Stimulated activated CD4-positive, alpha-beta T cell treated with anti-CD3 and anti-CD28 coated beads, Interleukin-4, amount 100 ng/mL, for 48 hours (primary cell): ENCODE data around the gene COL6A1.

ENCODE experiments used
- DNase-seq, 2 donors: peaks; one replicate each; pipeline ENCODE4 v3.0.0-alpha.2; 2020; ENCODE audit warnings: low read depth in 2 of 2

Gene COL6A1, protein sequence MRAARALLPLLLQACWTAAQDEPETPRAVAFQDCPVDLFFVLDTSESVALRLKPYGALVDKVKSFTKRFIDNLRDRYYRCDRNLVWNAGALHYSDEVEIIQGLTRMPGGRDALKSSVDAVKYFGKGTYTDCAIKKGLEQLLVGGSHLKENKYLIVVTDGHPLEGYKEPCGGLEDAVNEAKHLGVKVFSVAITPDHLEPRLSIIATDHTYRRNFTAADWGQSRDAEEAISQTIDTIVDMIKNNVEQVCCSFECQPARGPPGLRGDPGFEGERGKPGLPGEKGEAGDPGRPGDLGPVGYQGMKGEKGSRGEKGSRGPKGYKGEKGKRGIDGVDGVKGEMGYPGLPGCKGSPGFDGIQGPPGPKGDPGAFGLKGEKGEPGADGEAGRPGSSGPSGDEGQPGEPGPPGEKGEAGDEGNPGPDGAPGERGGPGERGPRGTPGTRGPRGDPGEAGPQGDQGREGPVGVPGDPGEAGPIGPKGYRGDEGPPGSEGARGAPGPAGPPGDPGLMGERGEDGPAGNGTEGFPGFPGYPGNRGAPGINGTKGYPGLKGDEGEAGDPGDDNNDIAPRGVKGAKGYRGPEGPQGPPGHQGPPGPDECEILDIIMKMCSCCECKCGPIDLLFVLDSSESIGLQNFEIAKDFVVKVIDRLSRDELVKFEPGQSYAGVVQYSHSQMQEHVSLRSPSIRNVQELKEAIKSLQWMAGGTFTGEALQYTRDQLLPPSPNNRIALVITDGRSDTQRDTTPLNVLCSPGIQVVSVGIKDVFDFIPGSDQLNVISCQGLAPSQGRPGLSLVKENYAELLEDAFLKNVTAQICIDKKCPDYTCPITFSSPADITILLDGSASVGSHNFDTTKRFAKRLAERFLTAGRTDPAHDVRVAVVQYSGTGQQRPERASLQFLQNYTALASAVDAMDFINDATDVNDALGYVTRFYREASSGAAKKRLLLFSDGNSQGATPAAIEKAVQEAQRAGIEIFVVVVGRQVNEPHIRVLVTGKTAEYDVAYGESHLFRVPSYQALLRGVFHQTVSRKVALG

DNA sequence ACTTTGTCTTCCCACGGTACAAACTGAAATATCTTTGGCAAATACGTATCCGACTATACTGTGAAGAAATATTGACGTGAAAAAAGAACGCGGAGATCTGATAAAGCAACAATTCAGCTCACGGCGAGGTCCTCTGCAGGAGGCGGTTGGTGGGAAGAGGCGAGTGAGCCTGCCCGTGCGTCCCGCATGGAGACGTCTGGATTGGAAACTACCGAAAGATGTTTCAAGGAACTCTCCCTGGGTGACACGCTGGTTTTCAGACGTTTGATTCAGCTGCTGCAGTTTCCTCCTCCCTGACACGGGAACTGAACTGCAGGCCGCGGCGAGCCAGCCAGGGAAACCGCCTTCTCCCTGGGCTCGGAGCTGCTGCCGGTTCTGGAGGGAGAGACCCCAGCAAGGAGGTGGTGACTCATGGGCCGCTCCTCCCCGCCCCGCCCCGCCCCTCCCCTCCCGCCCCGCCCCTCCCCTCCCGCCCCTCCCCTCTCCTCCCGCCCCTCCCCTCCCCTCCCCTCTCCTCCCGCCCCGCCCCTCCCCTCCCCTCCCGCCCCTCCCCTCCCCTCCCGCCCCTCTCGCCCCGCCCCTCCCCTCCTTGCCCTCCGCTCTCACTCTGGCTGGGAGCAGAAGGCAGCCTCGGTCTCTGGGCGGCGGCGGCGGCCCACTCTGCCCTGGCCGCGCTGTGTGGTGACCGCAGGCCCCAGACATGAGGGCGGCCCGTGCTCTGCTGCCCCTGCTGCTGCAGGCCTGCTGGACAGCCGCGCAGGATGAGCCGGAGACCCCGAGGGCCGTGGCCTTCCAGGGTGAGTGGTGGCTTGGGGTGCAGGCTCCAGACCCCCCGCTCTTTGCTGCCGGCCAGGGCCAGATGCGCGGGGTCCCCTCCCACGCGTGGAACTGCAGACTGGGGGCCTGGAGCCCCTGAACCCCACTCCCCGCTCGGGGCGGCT is at the start of gene COL6A1:
TSS of gene COL6A1 (plus strand) at position 620 of the 941 bp plus-strand sequence. CDS start at position 701, 81 bp downstream.
- DNase-seq = peak in 1 of 2 donors; percentile 32

DNA sequence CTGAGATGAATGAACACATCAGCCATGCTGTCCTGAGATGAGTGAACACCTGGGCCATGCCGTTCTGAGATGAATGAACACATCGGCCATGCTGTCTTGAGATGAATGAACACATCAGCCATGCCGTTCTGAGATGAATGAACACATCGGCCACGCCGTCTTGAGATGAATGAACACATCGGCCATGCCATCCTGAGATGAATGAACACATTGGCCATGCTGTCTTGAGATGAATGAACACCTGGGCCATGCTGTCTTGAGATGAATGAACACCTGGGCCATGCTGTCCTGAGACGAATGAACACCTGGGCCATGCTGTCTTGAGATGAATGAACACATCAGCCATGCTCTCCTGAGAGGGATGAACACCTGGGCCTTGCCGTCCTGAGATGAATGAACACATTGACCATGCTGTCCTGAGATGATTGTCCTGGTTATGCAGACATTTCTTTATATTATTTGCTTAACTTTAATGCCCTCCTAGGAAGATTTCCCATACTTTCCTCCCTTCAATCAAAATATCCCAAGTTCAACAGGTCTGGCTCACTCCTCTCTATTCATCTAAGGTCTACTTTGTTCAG is 48.6 kb upstream of the COL6A1 start:
- DNase-seq = peak in 1 of 2 donors; percentile 5

DNA sequence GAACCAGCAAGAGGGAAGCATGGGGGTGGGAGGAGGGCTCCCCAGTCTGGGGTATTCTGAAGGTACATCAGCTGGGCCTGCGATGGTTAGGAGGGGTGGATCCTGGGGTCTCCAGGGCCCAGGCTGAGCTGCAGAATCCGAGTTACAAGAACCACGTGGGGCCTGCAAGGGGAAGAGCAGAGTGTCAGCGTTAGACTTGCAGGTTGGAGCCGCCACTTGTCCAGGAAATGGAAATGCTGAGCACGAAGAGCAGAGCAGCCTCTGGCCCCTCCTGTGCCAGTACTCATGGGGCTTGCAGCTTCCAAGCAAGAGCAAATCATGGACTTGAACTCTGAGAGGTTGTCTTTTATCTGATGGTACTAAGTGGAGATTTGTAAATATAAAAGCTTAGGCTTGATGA is 47.5 kb upstream of the COL6A1 start:
- DNase-seq = no peak

DNA sequence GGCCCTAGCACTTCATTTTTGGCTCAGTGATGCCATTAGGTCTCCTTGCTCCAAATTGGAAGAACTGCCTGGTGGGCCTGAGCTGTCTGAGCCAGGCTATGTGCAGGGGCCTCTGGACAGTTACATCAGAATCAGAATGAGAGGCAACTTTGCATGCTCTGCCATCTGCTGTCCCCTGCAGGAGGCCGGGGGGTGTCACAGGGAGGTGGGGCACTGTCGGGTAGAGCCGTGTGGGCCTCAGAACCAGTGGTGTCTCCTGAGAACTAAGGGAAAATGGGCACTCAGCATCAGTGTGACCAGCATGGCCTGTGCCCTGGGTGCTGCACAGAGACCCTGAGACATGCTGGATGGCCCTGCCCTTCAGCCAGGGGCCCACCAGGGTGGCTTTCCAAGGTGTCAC is 47.0 kb upstream of the COL6A1 start:
- no peak for DNase-seq

DNA sequence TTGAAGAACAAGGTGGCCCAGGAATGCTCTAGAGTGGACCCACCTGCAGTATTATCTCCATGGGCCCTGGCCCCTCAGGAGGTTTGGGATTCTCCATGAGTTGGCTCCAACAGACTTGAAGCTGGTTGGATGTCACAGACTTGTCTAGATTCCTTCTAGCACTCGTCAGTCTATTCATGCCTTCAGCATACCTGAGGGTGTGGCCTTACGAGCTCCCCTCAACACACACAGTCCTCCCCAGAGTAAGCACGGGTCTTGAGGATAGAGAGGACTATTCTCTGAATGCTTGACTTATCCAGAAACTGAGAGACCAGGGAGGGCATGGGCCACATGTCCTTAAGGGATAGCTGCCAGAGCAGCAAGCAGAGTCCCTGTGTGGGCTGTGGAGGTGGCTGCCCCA is 45.9 kb upstream of the COL6A1 start:
- DNase-seq = no peak

DNA sequence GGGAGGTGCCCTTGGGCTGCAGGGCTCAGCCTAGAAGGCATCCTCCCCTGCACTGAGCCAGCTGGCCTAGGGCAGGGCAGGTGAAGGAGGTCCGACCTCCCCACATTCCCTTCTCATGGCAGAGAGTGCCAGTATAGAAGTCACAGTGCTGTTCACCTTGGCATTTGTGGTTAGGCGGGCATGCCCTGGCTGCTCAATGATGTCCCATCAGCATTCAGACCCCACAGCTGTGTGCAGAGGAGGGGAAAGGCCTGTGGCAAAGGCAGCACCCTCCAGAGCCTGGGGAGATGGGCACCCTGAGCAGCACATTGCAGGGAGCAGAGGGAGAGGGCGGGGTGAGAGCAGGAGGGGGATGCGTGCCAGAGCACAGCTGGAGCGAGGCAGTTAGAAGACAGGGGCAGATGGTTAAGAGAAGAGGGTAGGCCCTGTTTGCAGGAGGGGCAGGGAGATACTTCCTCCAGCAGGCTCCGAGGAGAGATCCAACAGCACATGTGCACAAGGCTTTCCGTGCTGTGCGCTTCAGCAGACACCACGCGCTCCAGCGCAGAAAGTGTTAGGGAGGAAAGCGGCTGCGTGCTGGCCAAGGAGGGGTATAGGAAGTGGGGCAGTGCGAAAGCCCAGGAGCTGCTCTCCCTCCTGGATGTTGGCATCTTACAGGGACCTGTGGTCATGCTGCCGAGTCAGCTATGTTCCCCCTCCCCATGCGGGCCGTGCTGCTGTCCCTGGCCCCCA is 43.7 kb upstream of the COL6A1 start:
- DNase-seq = no peak

DNA sequence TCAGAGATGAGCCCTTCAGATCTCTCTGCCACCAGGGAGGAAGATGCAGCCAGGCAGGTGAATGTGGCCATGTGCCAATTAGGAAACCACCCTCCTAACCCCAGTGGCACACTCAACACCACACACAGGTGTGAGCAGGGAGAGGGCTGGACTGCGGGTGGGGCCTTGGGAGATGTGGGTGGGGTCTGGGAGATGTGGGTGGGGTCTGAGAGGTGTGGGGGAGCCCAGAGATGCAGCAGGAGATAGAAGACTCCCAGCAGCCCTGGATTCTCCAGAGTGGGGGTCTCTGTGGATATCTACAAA is 43.2 kb upstream of the COL6A1 start:
- no peak for DNase-seq

DNA sequence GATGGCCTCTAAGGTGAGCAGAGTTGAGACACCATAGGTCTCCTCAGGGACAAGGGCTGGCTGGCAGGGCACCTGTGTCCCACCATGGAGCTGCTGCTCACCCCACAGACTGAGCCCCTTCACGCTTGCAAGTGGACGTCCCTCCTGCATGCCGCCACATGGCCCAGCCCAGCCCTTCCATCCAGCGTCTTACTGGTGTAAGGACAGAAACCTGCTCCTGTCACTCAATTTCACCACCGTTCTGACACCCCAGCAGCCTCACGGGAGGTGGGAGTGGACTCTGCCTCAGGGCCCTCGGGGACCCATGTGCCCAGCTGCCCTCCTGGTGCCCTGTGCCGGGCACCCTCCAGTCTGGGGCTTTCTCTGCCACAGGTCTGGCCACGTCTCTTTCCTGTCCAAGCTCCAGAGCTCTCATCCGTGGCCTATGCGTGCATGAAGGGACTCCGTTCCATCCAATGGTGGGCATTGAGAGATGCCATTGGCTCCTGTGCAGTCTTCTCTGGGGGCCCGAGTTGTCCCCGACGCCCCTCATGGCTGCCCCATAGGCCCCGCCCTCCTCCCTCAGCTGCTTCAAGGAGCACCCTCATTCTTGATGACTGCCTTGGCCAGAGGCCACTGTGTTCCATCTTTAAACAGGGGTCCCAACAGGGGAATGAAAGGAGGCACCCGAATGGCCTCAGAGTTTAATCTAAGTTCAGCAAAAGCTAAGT is 42.6 kb upstream of the COL6A1 start:
- no peak for DNase-seq

DNA sequence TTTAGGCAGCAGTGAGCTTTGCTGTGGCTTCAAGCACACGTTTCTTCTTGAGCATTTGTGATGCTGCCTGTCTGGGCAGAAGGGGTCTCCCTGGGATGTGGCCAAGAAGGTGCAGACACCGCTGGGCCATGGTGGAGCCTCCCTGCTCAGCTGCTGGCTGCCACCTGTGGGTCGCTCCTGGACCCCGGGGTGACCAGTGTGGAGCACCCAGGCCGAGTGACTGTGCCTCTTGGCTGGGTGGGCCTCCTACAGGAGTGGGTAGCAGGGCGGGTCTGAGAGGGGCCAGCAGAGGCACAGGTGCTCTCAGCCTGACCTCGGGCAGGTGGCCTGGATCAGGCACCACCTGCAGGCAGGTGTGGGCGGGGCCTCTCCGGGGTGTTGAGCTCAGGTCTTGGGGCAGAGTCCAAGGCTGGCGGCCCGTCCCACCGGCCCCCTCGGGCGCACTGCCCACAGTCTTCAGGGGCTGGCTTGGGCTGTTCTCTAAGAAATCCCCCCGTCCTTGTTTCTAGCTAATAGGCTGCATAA is 42.0 kb upstream of the COL6A1 start:
- no peak for DNase-seq

DNA sequence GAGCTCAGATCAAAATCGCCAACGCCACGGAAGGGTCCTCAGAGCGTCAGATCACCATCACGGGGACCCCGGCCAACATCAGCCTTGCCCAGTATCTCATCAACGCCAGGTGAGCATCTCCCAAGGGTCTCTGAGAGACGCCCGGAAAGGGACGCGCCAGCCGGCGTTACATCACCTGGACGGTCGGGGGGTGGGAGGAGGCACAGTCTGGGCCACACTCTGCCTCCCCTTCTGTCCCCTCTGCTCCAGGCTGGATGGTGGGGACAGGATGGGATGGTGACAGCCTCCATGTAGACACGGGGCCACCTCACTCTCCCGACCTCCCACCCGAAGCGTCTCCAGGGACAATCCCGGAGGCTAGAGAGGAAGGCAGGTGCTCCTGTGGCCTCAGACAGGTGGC is 41.5 kb upstream of the COL6A1 start:
- no peak for DNase-seq

DNA sequence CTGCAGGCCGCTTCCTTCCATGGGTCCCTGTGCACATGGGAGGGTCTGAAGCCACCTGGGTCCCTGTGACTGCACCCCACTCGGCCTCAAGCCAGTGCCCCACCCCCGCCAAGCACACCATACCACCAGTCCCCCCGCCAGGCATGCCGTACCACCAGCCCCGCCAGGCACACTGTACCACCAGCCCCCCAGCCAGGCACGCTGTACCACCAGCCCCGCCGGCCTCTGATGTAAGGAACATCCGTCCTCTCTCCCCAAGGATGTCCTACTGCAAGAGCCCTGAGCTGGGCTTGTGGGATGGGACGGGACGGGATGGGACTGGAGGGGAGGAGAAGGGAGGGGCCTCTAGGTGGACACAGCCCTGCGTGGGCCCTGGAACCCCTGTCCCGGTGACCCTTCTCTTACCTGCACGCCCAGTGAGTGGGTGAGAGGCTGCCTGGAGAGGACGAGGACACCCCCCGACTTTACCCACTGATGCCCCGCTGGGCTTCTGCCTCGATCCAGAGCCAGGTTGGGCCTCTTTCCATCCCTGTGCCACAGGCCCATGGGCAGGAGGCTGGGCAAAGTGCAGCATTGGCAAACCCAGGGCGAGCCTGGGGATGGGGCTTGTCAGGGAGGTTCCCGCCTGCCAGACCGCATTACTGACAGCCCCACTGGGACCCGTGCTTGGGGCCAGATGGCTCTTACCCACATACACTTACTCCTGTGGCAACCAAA is 40.8 kb upstream of the COL6A1 start:
- no peak for DNase-seq

DNA sequence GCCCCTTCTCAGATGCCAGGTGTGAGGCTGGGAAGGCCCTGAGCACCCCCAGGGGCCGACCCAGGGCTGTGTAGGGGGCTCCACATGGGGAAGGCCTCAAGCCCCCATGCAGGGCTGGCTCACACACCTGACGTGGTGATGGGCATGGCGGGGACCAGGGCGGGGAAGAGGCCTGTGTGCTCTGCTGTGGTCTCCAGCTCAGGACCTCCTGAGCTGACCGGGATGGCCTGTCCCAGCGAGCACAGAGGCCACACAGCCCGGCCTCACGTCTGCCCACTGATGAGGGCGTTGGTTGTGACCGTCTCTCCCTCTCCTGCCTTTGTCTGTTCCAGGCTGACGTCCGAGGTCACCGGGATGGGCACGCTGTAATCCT is 40.2 kb upstream of the COL6A1 start:
- DNase-seq = no peak

DNA sequence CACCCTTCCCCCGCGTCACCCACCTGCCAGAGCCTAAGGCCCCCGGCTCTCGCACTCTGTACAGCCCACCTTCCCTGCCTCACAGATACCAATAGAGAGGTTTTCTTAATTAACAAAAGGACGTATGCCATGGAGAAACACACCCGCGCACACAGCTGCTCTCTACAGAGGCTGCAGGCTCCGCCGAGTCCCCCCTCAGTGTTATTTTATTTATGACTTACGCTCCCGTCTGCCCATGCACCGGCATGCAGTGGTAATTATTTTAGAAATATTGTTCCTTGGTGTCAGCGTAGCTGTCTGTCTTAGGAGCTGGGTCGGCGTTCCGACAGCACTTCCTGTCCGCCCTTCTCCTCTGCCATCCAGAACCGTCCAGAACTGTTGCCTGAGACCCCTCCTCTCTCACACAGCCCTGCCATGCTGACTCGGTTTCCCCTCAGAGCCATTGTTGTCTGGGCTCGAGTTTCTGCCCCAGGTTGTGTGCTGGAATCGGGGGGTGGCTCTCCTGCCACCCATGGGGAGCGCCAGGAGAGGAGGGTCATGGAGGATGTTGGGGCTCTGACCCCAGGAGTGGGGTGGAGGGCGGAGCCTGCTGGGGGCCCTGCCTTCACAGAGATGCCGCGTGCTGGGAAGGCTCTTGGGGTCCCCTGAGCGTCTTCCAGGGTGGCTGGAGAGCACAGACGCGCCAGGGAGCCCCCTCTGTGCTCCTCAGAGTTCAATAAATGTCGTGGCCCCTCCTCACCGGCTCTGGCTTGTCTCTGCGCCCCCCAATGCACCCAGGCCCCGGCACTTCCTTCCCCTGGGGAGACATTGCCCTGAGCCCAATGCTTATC is 39.6 kb upstream of the COL6A1 start:
- DNase-seq = no peak

DNA sequence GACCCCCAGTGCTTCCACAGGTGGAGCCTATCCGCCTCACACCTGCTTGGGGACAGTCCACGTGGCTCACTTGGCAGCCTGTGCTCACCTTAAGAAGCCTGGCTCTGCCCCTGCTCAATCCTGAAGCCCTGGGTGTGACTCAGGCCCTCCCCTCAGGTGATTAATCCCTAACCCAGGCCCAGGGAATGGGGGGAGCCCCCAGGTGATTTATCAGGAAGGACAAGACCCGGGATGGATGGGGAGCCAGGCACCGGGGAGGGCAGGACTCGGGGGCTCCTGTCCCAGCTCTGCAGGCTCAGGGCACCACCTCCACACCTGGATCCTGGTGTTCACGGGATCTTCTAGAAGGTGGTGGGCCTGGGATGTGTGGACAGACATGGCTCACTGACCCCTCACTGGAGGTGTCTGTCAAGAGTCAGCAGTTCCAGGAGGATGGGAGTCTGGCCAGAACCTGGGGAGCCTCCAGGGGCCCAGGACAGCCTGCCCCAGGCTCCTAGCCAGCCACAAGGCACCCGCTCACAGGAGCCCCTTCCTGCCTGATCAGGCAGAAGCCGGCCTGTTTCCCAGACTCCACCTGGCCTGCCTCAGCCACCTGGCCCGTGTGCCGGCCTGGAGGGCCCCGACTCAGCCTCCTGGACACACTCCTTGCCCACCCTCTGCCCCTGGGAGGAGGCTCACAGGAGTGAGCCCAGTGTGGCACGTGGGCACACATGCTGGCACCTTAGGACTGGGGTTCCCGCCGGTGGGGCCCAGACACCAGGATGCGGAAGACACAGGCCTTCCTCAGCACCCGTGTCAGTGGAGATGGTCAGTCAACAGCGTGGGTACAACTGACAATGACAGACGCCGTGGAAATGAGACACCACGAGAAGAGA is 38.6 kb upstream of the COL6A1 start:
- no peak for DNase-seq

DNA sequence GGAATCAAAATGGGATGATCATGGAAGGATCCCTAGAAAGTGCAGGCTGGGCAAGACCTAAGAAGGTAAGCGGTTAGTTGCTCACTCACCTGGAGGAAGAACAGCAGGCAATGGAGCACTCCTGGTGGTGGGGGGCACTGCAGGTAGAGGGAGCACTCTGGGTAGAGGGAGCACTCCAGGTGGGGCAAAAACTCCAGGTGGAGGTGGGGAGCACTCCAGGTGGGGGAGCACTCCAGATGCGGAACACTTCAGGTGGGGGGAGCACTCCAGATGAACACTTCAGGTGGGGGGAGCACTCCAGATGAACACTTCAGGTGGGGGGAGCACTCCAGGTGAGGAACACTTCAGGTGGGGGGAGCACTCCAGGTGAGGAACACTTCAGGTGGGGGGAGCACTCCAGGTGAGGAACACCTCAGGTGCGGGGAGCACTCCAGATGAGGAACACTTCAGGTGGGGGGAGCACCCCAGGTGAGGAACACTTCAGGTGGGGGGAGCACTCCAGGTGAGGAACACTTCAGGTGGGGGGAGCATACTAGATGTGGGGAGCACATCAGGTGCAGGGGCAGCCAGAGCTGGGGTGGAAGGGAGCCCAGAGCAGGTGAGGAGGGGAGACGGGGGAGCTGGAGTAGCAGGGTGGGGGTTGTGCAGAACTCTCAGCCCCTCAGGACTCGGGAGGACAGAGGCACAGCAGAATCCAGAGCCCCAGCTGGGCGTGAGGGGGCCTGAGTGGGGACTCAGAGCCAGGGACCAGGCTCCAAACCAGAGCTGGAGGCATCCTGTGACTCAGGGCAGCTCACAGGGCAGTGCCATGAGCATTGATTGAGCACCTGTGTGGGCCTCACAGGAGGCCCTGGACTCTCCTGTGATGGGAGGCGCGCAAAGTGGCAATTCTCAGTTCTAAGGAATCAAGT is 37.7 kb upstream of the COL6A1 start:
- DNase-seq = no peak

DNA sequence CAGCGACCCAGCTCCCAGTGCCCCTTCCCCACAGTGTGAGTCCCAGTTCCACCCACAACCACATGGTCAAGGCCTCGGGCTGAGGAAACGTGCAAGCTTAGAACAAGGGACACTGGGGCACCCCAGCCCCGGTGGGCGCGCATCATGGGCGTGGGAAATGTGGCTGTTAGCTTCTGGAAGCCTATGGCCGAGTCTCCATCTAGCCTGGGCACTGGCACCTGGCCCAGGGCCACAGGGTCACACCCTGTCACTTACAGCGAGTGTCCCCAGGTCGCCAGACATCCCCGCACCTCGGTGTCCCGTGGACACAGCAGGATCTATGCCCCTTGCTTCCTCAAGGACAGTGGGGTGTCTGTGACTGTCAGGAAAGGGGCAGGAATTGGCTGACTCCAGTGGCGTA is 37.0 kb upstream of the COL6A1 start:
- DNase-seq = no peak
